NCI-H526 (cell line): ENCODE measurements around the gene NANOS3.
A peak's percentile ranks its signal among the peaks of the same experiment; 100 is the strongest.

ENCODE experiments used
- DNase-seq, 2 experiments: peaks; one replicate each; lab custom pipeline; 2025; lab: John Stamatoyannopoulos, UW

The NANOS3 gene

GRCh38 chr19:13876834-13877233 lies at the start of gene NANOS3:
TSS of gene NANOS3 (plus strand) at chr19:13877134. CDS start at chr19:13877249, 115 bp downstream.
- DNase-seq = no peak

DNA sequence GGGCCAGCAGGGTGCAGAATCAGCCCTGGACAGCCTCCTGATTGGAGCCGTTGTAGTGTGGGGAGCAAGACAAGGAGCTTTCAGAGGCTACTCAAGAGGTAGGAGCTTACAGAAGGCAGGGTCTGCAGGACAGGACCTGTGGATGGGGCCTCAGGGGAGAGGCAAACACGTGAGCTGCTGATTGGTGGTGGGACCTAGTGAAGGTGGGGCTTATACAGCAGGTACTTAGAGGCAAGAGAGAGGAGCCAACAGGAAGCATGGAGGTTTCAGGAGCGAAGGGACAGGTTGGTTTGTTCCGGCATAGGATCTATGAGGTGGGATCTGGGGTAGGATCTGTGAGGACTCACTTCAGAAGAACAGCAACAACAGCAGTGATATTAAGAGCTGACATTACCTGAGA lies 49.3 kb upstream of the NANOS3 start:
- DNase-seq = no peak

DNA sequence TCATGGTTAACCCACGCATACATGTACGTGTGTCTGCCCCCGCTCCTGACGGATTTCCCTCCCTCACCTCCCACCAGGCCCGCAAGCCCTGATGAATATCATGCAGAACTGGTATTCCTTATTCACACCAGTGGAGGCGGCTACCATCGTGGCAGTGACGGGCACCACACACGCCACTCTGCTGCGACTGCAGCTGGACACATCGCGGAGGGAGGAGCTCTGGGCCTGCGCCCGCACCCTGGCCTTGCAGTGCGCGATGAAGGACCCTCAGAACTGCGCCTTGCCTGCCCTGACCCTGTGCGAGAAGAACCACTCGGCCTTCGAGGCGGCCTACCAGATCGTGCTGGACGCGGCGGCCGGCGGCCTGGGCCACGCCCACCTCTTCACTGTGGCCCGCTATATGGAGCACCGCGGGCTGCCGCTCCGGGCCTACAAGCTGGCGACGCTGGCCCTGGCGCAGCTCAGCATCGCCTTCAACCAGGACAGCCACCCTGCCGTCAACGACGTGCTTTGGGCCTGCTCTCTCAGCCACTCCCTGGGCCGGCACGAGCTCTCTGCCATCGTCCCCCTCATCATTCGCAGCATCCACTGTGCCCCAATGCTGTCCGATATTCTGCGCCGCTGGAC lies 46.7 kb upstream of the NANOS3 start:
- no peak for DNase-seq

DNA sequence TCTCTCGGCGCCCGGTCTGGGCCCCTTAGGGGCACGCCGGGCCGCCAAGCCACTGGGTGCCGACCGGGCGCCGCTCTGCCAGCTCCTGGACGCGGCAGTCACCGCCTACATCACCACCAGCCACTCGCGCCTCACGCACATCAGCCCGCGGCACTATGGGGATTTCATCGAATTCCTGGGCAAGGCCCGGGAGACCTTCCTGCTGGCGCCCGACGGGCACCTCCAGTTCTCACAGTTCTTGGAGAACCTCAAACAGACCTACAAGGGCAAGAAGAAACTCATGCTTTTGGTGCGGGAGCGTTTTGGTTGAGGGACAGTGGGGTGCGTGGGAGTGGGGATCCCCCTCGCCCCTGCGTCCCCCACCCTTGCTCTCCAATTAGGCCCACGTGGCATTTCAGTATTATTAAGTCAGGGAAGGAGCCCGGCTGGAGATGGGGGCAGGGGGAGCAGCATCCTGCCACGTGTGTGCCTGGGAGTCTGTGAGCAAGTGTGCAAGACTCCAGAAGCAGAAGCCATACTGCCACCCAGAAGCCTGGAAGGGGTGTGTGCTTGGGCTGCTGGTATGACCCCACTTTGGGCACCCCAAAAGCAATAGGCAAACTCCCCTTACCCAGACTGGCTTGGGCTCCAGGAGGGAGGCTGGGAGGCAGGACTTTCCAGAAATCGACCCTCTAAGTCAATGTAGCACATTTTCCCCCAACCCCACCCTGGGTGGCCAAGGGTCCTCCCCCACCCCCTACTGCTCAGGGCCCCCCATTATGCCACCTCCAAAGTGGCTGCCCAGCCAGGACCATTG lies 46.0 kb upstream of the NANOS3 start:
- DNase-seq = no peak

- DNase-seq = no peak
These were observed 45.1 kb upstream of the NANOS3 start for GRCh38 chr19:13831537-13832467.

DNA sequence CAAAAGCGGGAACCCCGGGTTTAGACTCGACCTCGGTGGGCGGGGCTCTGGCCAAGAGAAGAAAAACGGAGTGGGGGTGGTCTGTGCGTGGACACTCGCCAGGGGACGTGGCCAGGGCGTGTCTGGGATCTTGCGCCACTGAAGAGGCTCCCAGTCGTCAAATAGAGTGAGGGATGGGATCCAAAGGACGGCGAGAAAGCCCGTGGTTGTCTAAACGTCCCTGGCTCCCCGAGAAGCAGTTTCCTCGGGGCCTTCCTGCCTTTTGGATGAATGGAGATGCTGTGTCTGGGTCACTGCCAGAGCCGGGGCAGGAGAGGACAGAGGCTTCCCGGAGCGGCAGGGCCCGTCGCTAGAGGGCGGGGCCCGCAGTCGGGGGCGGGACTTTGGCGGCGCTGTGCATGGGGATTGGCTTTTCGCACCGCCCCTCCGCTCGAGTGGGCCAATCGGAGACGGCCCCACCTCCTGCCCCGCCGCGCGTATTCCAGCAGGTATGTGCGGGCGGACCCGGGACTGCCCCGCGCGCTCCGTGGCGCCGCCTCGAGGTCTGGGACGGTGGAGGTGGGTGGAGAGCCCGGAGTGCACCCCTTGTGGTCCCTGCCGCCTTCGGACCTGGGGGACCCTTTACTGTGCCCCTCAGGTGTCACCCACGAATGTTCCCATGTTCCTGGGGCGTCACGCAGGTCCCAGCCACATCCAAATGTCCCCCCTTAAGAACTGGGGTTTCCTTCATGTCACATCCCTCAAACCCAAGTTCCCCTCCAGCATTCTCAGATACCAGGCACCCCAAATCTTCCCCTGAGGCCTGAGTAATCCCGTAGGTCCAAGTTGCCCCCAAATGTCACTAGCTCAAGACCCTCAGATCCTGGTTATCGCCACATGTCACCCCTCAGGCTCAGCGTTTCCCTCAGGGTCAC lies 43.3 kb upstream of the NANOS3 start:
- DNase-seq = peak in 1 of 2 experiments; percentile 91

GRCh38 chr19:13834244-13835069 lies 42.5 kb upstream of the NANOS3 start:
- no peak for DNase-seq

GRCh38 chr19:13835791-13836723 lies 40.9 kb upstream of the NANOS3 start:
- no peak for DNase-seq

GRCh38 chr19:13838435-13839129 lies 38.4 kb upstream of the NANOS3 start:
- DNase-seq = no peak

- peak; percentile 29 to 73 for DNase-seq
These were observed 37.6 kb upstream of the NANOS3 start for GRCh38 chr19:13839130-13839937.

DNA sequence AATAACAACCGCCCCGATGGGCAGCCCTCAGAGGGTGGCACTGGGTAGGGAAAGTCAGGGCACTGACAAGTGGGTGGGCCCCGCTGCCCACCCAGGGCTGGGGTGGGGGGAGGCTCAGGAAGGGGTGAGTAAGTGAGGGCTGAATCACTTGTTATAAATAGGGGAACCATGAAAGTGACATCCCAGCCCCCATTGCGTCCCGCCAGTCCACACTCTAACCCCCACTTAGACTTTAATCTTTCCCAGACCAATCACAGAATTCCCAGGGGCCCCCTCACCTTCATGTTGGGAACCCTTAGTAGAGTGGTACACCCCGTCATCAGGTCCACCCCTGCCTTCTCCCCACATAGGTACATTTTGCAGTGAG lies 37.0 kb upstream of the NANOS3 start:
- no peak for DNase-seq

DNA sequence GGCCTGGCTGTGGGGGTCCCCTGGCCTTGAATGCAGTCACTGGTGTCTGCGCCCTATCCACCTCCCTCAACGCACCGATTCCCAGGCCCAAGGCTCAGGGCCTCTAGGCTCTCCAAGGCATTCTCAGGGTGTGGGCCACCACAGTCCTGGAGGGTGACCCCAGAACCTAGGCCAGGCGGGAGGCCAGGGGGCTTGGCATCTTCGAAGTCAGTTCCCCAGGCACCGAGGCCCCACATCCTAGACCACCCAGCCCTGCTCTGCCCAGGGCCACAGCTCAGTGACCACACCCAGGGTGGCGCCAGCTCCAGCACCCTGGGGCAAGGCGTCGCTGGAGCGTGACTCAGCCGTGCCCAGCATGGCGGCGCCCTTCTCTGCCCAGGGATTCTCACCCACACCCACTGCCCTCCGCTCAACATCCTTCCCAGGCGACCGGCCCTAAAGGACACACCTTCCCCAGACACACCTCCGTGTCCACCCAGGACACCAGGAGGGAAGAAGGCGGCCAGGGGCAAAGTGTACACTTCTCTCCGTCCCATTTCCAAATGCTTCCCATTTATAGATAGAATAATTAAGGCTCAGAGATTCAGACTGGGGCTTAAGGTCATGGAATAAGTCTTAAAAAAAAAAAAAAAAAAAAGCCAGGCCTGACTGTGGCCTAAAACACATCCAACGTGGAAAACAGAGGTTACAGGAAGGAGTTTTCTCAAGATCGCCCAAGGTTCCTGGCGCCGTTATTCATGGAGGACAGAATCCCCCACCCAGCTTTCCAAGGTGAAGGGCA lies 36.4 kb upstream of the NANOS3 start:
- DNase-seq = peak in 1 of 2 experiments; percentile 18

DNA sequence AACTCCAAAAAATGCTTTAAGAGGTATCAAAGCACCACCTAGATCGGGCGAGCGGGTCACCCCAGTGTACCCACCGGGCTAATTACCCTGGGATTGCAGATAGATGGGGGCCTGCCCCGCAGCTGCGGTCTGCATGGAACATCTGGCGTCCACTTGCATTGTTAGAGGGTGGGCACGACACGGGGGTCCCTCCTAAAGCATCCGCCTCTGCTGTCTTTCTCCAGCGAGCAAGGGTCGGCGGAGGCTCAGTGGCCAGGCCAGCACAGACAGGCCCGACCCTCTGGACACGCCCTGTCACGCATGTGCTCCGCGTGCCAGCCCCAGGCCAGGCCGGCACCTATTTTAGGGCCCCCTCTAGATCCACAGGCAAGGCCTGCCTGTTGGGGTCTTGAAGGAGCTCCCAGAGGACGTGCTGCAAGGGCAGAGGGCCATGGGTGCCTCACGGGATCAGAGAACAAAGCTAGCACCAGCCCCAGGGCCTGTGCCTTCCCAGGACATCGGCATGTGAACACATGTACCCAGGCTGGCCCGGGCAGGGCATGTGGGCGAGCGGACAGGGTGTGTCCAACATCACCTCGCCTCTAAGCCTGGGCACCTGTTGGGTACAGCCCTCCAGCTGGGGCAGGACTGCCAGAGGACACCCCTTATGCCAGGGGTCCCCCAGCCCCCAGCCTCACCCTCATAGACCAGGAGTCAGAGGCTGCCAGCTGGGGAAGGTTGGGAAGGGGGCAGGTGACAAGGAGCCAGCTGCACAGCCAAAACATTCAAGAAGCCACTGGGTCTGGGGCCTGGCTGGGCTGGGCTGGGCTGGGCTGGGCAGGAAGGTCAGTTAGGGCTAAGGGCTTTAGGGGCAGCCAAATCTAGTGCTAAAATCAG lies 35.6 kb upstream of the NANOS3 start:
- peak in 1 of 2 experiments; percentile 16 for DNase-seq

DNA sequence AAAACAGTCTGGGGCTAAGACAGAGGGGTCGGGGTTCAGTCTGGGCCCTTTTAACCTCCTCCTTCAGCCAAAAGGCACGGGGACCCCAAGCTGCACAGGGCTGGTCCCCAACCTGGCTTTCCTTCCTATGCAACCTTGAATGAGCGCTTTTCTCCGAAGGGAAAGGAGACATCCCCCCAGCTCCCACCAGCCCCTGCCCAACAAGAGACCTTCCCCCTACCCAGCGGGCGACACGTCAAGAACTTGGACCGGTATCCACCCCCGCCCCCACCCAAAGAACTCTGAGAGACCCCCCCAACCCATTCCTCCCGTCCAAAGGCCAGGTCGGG lies 35.0 kb upstream of the NANOS3 start:
- no peak for DNase-seq

GRCh38 chr19:13842291-13843103 lies 34.4 kb upstream of the NANOS3 start:
- DNase-seq = peak in 1 of 2 experiments; percentile 32
